NCI-H1092 (cell line): ENCODE results near the gene LNX1.
"Not testable (repeated sequence)": the region's sequence is repeated elsewhere in the genome, so short reads cannot be mapped to it uniquely, and the experiment has no call there.

Experiments used
- DNase-seq: peaks from one replicate; lab custom pipeline; 2025; lab: John Stamatoyannopoulos, UW

LNX1 gene

GRCh38 chr4:53463340-53463739, 127.9 kb downstream of the LNX1 start:
- no peak for DNase-seq

- DNase-seq: no peak
These were observed 130.0 kb downstream of the LNX1 start for GRCh38 chr4:53461244-53461643.

GRCh38 chr4:53459548-53459947, 131.7 kb downstream of the LNX1 start:
- no peak for DNase-seq

GRCh38 chr4:53456178-53456577, 135.1 kb downstream of the LNX1 start:
- DNase-seq: no peak

- DNase-seq: no peak
These were observed 135.5 kb downstream of the LNX1 start for GRCh38 chr4:53455766-53456165.

GRCh38 chr4:53453385-53453784, 137.9 kb downstream of the LNX1 start:
- no peak for DNase-seq

- no peak for DNase-seq
These were observed 140.5 kb downstream of the LNX1 start for GRCh38 chr4:53450773-53451172.

GRCh38 chr4:53444954-53445353, 146.3 kb downstream of the LNX1 start:
- DNase-seq: no peak

- no peak for DNase-seq
These were observed 149.7 kb downstream of the LNX1 start for GRCh38 chr4:53441564-53441963.

GRCh38 chr4:53436251-53436650, 155.0 kb downstream of the LNX1 start:
- DNase-seq: no peak

- no peak for DNase-seq
These were observed 158.5 kb downstream of the LNX1 start for GRCh38 chr4:53432528-53433424.

- DNase-seq: no peak
These were observed 160.2 kb downstream of the LNX1 start for GRCh38 chr4:53431052-53431451.

GRCh38 chr4:53427366-53427765, 163.9 kb downstream of the LNX1 start:
- DNase-seq: no peak

- DNase-seq: no peak
These were observed 167.0 kb downstream of the LNX1 start for GRCh38 chr4:53424280-53424679.

- no peak for DNase-seq
These were observed 168.9 kb downstream of the LNX1 start for GRCh38 chr4:53422367-53422766.

GRCh38 chr4:53421791-53422190, 169.5 kb downstream of the LNX1 start:
- DNase-seq: no peak

- no peak for DNase-seq
These were observed 172.1 kb downstream of the LNX1 start for GRCh38 chr4:53419208-53419607.

- not testable (repeated sequence) for DNase-seq
These were observed 181.8 kb downstream of the LNX1 start for GRCh38 chr4:53409479-53409878.
